Nephron progenitor cell (in vitro differentiated cells): ENCODE results near the gene TAMALIN.

ENCODE experiments used
- DNase-seq: peaks from one replicate; pipeline ENCODE4 v3.0.0; 2021
- H3K27ac Mint-ChIP-seq: 2 replicates; pipeline ENCODE4 v1.8.0; 2021; ENCODE audit warnings: mild to moderate bottlenecking, moderate library complexity, mixed read lengths
- H3K27me3 Mint-ChIP-seq: 2 replicates; pipeline ENCODE4 v1.8.0; 2021; ENCODE audit warnings: mild to moderate bottlenecking, low read depth, mixed read lengths; ENCODE audit not compliant: poor library complexity
- H3K36me3 Mint-ChIP-seq: 2 replicates; pipeline ENCODE4 v1.8.0; 2021; ENCODE audit warnings: low read depth, mixed read lengths
- H3K4me1 Mint-ChIP-seq: 2 replicates; pipeline ENCODE4 v1.8.0; 2021; ENCODE audit warnings: mixed read lengths
- H3K4me3 Mint-ChIP-seq: 2 replicates; pipeline ENCODE4 v1.8.0; 2021; ENCODE audit warnings: mild to moderate bottlenecking, moderate library complexity, mixed read lengths
- H3K9me3 Mint-ChIP-seq: 2 replicates; pipeline ENCODE4 v1.8.0; 2021; ENCODE audit warnings: mild to moderate bottlenecking, moderate library complexity, mixed read lengths
- TF ChIP-seq, protein P1 (sequence below): fragments of 200-600 bp; sonication (generic); IDR thresholded peaks from 2 replicates; pipeline ENCODE4 v1.5.0; 2021; ENCODE audit warnings: antibody characterized with exemption

TAMALIN gene

GRCh38 chr12:52023976-52024688 lies 17.4 kb downstream of the TAMALIN start:
- no peak for DNase-seq
- Mint-ChIP-seq H3K27me3 (peaks cover 50% of the 10 kb centered on the region), H3K4me3 (peak overlapping the region; percentile 76), H3K36me3 (no peaks in the 10 kb centered on the region), H3K4me1 (peaks cover 59% of the 10 kb centered on the region), H3K9me3 (no peaks in the 10 kb centered on the region), H3K27ac (no peak overlapping the region)
- TF ChIP-seq, protein P1, sequence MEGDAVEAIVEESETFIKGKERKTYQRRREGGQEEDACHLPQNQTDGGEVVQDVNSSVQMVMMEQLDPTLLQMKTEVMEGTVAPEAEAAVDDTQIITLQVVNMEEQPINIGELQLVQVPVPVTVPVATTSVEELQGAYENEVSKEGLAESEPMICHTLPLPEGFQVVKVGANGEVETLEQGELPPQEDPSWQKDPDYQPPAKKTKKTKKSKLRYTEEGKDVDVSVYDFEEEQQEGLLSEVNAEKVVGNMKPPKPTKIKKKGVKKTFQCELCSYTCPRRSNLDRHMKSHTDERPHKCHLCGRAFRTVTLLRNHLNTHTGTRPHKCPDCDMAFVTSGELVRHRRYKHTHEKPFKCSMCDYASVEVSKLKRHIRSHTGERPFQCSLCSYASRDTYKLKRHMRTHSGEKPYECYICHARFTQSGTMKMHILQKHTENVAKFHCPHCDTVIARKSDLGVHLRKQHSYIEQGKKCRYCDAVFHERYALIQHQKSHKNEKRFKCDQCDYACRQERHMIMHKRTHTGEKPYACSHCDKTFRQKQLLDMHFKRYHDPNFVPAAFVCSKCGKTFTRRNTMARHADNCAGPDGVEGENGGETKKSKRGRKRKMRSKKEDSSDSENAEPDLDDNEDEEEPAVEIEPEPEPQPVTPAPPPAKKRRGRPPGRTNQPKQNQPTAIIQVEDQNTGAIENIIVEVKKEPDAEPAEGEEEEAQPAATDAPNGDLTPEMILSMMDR, result peak; percentile 20

GRCh38 chr12:52024845-52025230 lies 18.1 kb downstream of the TAMALIN start:
- Mint-ChIP-seq H3K9me3 (no peaks in the 10 kb centered on the region), H3K27me3 (peaks cover 50% of the 10 kb centered on the region), H3K4me3 (no peak overlapping the region), H3K36me3 (no peaks in the 10 kb centered on the region), H3K27ac (no peak overlapping the region), H3K4me1 (peaks cover 63% of the 10 kb centered on the region)
- DNase-seq, result no peak
- TF ChIP-seq, protein P1, result no peak

DNA sequence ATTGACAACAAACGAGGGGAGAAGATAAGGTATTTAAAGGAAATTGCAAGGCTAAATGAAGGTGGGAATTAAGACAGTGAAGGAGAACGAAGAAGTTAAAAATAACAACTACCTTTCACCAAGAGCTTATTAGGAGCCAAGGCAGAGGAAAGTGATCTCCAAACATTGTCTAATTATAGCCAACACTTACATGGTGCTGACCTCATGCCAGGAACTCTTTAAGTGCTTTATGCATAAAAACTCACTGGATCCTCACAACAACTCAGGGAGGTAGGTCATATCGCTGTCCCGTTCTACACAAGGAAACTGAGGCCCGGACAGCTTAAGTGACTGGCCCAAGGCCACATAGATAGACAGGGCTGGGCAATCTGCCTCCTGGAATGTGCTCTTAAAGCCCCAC lies 19.5 kb downstream of the TAMALIN start:
- Mint-ChIP-seq H3K9me3 (no peaks in the 10 kb centered on the region), H3K27ac (no peak overlapping the region), H3K4me3 (no peak overlapping the region), H3K4me1 (peaks cover 61% of the 10 kb centered on the region), H3K27me3 (peaks cover 41% of the 10 kb centered on the region), H3K36me3 (no peaks in the 10 kb centered on the region)
- TF ChIP-seq, protein P1, result no peak
- DNase-seq, result no peak

DNA sequence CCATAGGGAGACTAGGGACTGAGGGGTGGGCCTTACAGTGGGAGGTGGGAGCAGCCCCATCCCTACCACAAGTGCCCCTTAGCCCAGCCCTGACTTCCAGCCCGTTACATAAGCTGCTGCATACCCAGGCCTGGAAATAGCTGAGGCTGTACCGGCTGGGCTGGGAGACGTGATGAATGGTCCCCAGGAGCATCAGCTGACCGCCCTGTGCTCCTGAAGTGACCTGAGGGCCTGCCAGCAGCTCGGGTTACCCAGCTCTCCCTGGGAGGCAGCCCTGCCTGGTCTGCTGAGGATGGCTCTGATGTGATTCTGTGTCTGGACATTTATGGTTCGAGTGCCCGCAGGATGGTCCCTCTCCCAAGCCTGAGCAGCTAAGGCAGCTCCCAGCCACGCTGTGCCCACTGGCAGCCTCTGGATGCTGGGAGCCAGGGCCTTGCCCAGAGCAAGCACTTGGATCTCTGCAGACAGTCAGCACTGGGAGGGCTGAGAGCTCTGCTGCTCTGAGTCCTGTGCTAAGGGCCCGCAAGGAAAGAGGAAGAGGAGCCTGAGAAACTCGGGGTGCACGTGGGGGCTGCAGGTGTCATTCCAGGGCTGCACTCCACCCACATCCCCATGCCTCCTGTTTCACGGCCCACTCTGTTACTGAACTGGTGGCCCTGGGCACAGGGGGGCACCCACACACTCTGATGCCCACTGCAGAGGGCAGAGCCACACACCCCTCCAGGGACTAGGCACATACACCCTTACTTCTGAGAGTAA lies 20.5 kb downstream of the TAMALIN start:
- peak; percentile 80 for DNase-seq
- no peaks in the 10 kb centered on the region for H3K36me3 Mint-ChIP-seq
- H3K27ac Mint-ChIP-seq, result no peak overlapping the region
- H3K4me3 Mint-ChIP-seq, result no peak overlapping the region
- peaks cover 69% of the 10 kb centered on the region for H3K4me1 Mint-ChIP-seq
- H3K27me3 Mint-ChIP-seq, result peaks cover 33% of the 10 kb centered on the region
- TF ChIP-seq, protein P1, result no peak
- no peaks in the 10 kb centered on the region for H3K9me3 Mint-ChIP-seq

GRCh38 chr12:52029685-52030084 lies 22.9 kb downstream of the TAMALIN start:
- Mint-ChIP-seq H3K4me1 (peaks cover 73% of the 10 kb centered on the region), H3K4me3 (peak overlapping the region; percentile 60), H3K36me3 (no peaks in the 10 kb centered on the region), H3K27me3 (peaks cover 22% of the 10 kb centered on the region), H3K9me3 (no peaks in the 10 kb centered on the region), H3K27ac (peak overlapping the region; percentile 96)
- peak; percentile 79 for DNase-seq
- TF ChIP-seq, protein P1, result no peak
